ENCODE measurements around the gene VAPB. TPM values are rescaled to one million over a fixed set of nuclear protein-coding genes. Genes with fewer than 3 reads are reported as not detected.
A peak's percentile ranks its signal among the peaks of the same experiment; 100 is the strongest.
"Not testable (repeated sequence)": the region's sequence is repeated elsewhere in the genome, so short reads cannot be mapped to it uniquely, and the experiment has no call there.

Gene VAPB
- total RNA-seq, 1 donor from 2014 or later: 12.9 TPM

DNA sequence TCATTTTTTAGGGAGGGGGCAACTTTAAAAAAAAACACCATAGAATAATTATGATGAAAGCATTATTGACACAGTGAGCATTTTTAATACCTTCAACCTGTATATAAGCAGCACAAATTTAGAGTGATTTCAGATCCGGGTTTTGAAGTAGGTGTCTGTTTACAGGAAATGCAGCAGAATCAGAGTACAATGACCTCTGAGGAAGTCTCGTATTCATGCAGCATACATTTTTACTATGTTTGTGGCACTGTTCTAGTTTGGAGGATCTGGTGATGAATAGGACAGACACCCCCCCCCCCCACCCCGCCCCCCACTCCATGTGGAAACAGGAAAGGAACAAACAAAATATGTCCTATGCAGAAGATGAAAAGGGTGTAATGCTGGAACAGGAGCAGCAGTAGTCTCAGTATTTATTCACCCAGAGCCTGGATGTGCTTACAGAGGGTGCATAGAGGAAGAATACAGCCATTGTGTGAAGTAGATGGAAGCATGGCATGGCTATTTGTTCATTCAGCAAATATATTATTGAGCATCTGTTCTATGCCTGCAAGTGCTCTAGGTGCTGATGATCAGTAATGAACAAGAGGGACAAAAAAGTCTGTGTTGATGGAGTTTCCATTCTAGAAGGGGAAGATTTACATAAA is 19.7 kb downstream of the VAPB start:
- Histone ChIP-seq H3K27me3 (ENCODE audit: control insufficient read depth, insufficient read depth, low read length) (no peaks in the 10 kb centered on the region), H3K36me3 (ENCODE audit: control insufficient read depth, insufficient read depth, low read length) (no peaks in the 10 kb centered on the region), H3K4me3 (ENCODE audit: low read depth, low read length) (no peak overlapping the region)
- TF ChIP-seq, protein P1, sequence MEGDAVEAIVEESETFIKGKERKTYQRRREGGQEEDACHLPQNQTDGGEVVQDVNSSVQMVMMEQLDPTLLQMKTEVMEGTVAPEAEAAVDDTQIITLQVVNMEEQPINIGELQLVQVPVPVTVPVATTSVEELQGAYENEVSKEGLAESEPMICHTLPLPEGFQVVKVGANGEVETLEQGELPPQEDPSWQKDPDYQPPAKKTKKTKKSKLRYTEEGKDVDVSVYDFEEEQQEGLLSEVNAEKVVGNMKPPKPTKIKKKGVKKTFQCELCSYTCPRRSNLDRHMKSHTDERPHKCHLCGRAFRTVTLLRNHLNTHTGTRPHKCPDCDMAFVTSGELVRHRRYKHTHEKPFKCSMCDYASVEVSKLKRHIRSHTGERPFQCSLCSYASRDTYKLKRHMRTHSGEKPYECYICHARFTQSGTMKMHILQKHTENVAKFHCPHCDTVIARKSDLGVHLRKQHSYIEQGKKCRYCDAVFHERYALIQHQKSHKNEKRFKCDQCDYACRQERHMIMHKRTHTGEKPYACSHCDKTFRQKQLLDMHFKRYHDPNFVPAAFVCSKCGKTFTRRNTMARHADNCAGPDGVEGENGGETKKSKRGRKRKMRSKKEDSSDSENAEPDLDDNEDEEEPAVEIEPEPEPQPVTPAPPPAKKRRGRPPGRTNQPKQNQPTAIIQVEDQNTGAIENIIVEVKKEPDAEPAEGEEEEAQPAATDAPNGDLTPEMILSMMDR (IDR thresholded peaks at IDR 0.05; ENCODE audit: insufficient read depth, low read length, severe bottlenecking): no peak
- DNase-seq (ENCODE audit: low read depth): no peak
- FAIRE-seq: no peak

DNA sequence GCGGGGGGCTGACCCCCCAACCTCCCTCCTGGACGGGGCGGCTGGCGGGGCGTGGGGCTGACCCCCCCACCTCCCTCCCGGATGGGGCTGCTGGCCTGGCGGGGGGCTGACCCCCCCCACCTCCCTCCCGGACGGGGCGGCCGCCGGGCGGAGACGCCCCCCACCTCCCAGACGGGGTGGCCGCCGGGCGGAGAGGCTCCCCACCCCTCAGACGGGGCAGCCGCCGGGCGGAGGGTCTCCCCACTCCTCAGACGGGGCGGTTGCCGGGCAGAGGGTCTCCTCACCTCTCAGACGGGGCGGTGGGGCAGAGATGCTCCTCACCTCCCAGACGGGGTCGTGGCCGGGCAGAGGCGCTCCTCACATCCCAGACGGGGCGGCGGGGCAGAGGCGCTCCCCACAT is 25.2 kb downstream of the VAPB start:
- H3K4me3 ChIP-seq (ENCODE audit: low read depth, low read length); FAIRE-seq: not testable (repeated sequence)

DNA sequence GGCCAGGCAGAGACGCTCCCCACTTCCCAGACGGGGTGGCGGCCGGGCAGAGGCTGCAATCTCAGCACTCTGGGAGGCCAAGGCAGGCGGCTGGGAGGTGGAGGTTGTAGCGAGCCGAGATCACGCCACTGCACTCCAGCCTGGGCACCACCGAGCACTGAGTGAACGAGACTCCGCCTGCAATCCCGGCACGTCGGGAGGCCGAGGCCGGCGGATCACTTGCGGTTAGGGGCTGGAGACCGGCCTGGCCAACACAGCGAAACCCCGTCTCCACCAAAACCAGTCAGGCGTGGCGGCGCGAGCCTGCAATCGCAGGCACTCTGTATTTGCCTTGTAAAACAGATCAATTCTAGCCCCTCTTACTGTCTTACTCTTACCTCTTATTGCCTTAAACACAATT is 25.8 kb downstream of the VAPB start:
- not testable (repeated sequence) for H3K4me3 ChIP-seq (ENCODE audit: low read depth, low read length); H3K36me3 ChIP-seq (ENCODE audit: control insufficient read depth, insufficient read depth, low read length); FAIRE-seq; H3K27me3 ChIP-seq (ENCODE audit: control insufficient read depth, insufficient read depth, low read length); DNase-seq (ENCODE audit: low read depth)

More for the DNA sequence above, 25.2 kb downstream of the VAPB start:
- H3K27me3 ChIP-seq (ENCODE audit: control insufficient read depth, insufficient read depth, low read length); H3K36me3 ChIP-seq (ENCODE audit: control insufficient read depth, insufficient read depth, low read length); DNase-seq (ENCODE audit: low read depth): not testable (repeated sequence)

DNA sequence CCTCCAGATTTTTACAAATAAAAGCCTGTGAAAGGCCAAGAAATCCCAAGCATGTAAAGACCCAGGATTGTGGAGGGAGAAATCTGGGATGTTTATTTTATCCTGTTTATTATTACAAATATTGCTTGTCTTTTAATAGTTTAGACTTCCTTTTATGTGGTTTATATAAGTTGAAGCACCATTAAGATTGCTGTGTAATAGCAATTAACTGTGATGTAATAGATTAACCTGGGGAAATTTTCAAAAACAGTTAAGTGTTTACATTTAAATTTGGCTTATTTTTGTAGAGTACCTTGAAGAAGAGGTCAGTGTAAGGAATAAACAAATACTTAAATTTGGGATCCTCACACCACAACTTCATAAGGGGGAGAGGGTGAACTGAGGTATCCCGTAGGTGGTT is 27.0 kb downstream of the VAPB start:
- FAIRE-seq (no peak), DNase-seq (ENCODE audit: low read depth) (no peak)
- Histone ChIP-seq H3K36me3 (ENCODE audit: control insufficient read depth, insufficient read depth, low read length) (peaks cover 2% of the 10 kb centered on the region), H3K27me3 (ENCODE audit: control insufficient read depth, insufficient read depth, low read length) (no peaks in the 10 kb centered on the region), H3K4me3 (ENCODE audit: low read depth, low read length) (no peak overlapping the region)
- TF ChIP-seq, protein P1 (IDR thresholded peaks at IDR 0.05; ENCODE audit: insufficient read depth, low read length, severe bottlenecking): no peak

DNA sequence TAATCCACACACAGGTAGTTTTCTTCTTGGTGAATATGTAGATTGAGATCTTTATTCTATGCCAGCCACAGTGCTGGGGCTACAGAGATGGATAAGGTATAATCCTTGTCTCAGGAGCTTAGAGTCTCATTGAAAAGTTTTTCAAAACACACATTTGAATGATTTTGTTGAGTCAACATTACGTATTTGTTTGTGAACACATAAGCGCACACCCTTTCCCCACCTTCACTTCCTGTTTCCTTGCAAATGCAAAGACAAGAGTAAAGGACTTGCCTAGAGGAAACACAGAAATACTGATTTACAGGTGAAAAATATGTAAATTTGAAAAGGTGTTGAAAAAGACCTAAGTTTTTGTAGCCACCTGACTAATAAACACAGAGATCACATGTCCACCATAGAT is 27.8 kb downstream of the VAPB start:
- DNase-seq (ENCODE audit: low read depth) (peak; percentile 80), FAIRE-seq (no peak)
- peaks cover 2% of the 10 kb centered on the region for H3K36me3 ChIP-seq (ENCODE audit: control insufficient read depth, insufficient read depth, low read length)
- TF ChIP-seq, protein P1 (IDR thresholded peaks at IDR 0.05; ENCODE audit: insufficient read depth, low read length, severe bottlenecking): no peak
- H3K27me3 ChIP-seq (ENCODE audit: control insufficient read depth, insufficient read depth, low read length): no peaks in the 10 kb centered on the region
- H3K4me3 ChIP-seq (ENCODE audit: low read depth, low read length): no peak overlapping the region

DNA sequence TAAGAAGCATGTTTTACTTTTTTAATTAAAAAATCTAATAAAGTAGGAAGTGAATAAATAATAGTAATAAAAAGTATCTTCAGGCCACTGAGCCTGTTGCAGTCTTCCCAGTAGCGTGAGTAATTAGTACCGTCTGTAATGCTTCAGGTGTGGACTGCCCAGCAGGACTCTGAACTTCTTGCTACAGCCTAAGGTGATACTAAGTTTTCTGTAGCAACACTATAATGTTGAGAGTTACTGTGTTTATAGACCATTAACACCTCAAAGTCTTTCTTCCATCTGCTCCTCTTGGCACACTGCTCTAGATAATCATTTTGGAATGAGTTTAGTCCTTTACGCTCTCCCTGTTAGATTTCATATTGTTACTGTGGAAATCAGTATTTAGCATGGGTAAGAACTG is 28.4 kb downstream of the VAPB start:
- FAIRE-seq (no peak), DNase-seq (ENCODE audit: low read depth) (no peak)
- TF ChIP-seq, protein P1 (IDR thresholded peaks at IDR 0.05; ENCODE audit: insufficient read depth, low read length, severe bottlenecking): no peak
- H3K36me3 ChIP-seq (ENCODE audit: control insufficient read depth, insufficient read depth, low read length): peaks cover 2% of the 10 kb centered on the region
- H3K27me3 ChIP-seq (ENCODE audit: control insufficient read depth, insufficient read depth, low read length): no peaks in the 10 kb centered on the region
- no peak overlapping the region for H3K4me3 ChIP-seq (ENCODE audit: low read depth, low read length)
